ENCODE measurements around the gene GPR149.
"Not testable (repeated sequence)": the region's sequence is repeated elsewhere in the genome, so short reads cannot be mapped to it uniquely, and the experiment has no call there.

The GPR149 gene

DNA sequence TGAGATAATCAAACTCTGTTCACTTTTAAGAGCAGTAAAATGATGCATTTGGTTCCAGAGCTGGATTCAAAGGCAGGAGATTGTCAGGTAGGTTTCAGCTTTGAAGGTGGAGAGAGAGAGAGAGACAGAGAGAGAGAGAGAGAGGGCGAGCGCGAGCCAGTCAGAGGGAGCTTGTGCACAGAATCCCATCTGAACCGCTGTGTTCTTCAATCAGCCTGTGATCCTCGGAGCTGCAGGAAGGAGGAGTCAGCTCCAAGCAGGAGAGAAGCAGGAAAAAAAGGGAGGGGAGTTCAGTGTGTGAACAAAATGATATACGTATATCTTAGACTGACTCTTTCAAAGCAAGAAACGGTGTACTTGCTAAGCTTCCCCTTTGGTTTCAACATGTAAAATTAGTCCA, at the start of gene GPR149:
Gene GPR149 (minus strand): TSS at position 177 of the 400 bp plus-strand sequence. CDS start 575 bp downstream, outside the sequence.
- DNase-seq (ENCODE audit: low read depth in 2 of 2): no peak

GRCh38 chr3:154473769-154474168, 43.8 kb upstream of the GPR149 start:
- no peak for DNase-seq (ENCODE audit: low read depth in 2 of 2)

DNA sequence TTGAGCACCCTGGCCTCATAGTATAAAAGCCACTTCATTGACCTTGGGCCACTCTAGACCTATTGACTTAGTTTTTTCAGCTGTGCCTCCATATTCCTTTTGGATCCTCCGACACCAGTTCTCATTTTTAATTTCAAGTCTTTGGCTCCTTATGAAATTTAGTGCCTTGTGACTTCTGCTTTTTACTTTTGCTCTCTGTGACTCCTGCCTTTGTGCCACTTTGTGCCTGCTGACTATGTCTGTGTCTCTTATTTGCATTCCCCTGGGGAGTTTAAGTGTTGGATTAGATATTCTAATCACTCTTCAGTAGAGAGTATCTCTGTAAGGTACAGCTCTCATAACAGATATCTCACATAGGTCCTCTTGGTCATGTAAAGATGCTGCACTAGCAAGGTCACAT, 39.6 kb upstream of the GPR149 start:
- no peak for DNase-seq (ENCODE audit: low read depth in 2 of 2)

DNA sequence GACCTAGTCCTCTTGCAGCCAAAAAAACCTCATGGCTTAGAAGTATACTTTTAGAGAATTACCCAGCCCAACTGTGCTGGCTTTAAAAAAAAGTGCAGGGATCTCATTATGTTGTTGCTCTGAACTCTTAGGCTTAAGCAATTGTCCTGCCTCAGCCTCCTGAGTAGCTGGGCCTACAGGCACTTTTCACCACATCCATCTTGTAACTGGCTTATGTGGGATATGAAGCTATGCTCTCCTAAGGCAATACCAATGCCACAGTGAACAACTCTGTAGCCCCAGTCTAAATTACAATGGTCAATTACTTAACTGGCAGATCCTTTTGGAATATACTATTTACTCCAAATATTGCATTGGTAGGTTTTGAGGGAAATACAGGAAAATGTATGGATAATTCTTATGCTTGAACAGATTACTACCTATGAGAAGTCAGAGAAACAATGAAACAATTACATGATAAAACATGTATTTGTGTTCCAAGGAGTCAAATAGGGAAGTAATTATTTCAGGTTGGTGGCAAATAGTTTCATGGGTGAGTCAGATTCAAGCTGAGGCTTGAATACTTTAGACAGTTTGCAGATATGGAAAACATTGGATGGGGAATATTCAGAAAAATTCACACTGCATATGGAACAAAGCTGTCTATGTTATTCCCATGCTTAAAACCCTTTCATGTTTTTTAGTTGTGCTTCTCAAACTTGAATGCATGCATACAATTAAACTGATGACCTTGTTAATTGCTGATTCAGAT, 34.6 kb upstream of the GPR149 start:
- no peak for DNase-seq (ENCODE audit: low read depth in 2 of 2)

DNA sequence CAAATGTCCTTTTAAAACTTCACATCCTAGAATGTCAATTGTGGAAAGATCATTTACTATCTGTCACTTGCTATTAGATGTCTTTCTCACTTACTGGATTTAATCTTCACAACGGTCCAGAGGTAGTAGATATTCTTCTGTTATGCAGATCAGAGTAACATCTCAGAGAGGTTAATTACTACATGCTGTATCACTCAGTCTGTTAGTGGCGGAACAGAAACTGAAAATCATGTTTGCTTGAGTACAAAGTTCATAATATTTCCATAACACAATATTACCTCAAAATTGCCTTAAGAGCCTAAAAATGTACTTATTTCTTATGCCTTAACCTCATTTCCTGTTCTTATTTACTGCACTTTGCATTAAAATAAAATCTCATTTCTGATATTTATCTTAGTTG, 28.6 kb upstream of the GPR149 start:
- DNase-seq (ENCODE audit: low read depth in 2 of 2): no peak

DNA sequence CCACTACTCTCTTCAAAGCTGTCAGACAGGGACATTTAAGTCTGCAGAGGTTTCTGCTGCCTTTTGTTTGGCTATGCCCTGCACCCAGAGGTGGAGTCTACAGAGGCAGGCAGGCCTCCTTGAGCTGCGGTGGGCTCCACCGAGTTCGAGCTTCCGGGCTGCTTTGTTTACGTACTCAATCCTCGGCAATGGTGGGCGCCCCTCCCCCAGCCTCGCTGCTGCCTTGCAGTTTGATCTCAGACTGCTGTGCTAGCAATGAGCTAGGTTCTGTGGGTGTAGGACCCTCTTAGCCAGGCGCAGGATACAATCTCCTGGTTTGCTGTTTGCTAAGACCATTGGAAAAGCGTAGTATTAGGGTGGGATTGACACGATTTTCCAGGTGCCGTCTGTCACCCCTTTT, 9.1 kb upstream of the GPR149 start:
- DNase-seq (ENCODE audit: low read depth in 2 of 2): not testable (repeated sequence)

GRCh38 chr3:154431043-154431442, 1.1 kb upstream of the GPR149 start:
- DNase-seq (ENCODE audit: low read depth in 2 of 2): no peak

GRCh38 chr3:154428286-154429206, 1.4 kb downstream of the GPR149 start:
- DNase-seq (ENCODE audit: low read depth in 2 of 2): no peak

DNA sequence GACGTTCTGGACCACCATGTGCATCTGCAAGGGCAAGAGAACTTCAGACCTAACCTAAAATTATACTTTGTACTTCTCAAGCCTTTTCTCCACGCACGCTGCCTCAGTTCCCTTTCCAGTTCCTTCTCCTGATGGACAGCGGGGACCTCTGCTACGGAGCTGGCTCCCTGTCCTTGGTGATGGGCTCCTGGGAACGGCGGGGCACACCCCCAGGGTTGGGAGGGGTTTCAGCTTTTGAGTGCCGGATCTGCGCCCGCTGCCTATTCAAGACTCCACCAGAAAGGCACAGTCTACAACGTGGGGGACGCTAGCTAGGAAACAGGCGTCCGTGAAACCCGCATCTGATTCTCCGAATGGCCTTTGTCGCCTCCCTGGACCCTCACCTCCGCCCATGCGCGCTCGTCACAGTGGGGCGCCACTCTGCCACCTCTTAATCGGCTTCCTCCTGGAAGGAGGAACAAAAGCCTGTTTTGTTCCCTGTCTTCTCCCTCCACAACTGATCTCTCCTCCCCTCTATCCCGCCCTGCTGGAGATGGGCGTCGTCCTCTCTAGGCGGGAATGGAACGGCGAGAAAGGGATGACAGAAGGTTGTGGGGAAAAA, 2.2 kb downstream of the GPR149 start:
- DNase-seq (ENCODE audit: low read depth in 2 of 2): no peak

DNA sequence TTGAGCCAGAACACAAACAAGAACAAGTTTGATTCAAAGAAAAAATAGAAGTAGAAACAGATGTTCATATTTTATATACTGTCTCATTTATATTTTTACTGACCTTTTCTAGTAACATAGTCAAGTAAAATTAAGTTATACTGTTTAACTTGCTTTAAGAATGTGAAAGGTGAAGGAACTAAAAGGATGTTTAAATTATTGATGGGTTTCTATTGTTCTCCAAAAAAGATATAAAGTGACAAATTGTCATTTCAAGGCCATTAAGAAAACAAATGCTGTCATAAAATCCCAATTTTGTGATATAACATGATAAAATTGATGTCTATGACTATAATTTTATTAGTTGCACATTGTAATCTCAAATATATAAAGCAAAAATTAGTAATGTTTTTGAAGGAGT, 7.3 kb downstream of the GPR149 start:
- DNase-seq (ENCODE audit: low read depth in 2 of 2): no peak

DNA sequence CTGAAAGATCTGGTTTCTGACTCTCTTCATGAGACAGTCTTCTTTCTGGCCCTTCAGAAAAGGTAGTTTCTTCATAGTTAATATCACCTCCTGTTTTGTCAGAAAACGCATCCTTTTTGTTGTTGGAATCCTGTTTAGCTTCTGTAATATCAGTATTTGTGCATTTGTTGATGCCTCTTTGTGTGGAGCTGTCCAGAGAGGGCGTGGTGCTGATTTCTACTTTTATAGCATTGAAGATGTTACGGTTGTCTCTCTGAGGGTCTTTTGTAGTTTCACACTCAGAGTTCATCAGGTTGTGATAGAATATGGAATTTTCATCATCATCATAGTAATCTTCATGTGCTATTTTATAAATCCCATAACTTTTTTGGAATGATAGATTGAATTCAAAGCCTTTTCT, 8.9 kb downstream of the GPR149 start:
- no peak for DNase-seq (ENCODE audit: low read depth in 2 of 2)

- no peak for DNase-seq (ENCODE audit: low read depth in 2 of 2)
These were observed 31.7 kb downstream of the GPR149 start for GRCh38 chr3:154398084-154398967.

GRCh38 chr3:154389861-154390260, 40.1 kb downstream of the GPR149 start:
- DNase-seq (ENCODE audit: low read depth in 2 of 2): no peak

GRCh38 chr3:154384479-154384878, 45.5 kb downstream of the GPR149 start:
- DNase-seq (ENCODE audit: low read depth in 2 of 2): no peak

GRCh38 chr3:154378311-154378710, 51.7 kb downstream of the GPR149 start:
- DNase-seq (ENCODE audit: low read depth in 2 of 2): no peak

DNA sequence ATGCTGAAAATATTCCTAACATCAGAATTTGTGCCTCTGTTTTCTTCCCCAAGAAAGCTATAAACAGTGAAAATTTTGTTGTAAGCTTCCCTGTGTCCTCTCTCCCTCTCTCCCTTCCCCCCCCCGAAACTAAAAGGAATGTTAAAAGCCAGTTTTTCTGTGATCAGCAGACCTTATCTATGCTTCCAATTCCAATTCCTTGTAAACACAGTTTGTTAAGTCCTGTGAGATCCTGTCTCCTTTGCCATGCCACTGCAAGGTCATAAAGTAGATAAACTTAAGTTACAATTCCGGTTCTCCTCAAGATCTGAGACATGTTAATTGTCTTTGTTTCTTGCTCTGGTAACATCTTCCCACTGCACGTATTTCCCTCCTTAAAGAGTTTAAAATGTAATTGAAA, 62.8 kb downstream of the GPR149 start:
- no peak for DNase-seq (ENCODE audit: low read depth in 2 of 2)

GRCh38 chr3:154364849-154365248, 65.1 kb downstream of the GPR149 start:
- no peak for DNase-seq (ENCODE audit: low read depth in 2 of 2)

DNA sequence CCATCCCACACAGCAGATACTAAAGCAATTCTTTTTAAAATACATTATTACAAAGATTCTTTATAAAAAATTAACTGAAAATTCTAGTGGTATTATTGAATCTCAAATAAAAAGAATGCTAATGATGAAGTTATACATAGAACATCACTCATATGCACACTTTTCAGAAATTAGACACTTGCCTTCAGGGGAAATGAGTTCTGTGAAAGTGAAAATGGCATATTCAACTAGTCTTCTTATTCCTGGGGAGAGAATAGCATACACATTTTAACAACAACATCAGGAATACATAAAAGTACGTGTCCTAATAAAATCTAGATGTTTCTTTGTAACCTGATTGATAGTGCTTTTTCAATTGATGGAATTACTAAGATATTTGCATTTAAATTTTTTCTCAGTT, 68.9 kb downstream of the GPR149 start:
- no peak for DNase-seq (ENCODE audit: low read depth in 2 of 2)

GRCh38 chr3:154356009-154356408, 74.0 kb downstream of the GPR149 start:
- no peak for DNase-seq (ENCODE audit: low read depth in 2 of 2)

DNA sequence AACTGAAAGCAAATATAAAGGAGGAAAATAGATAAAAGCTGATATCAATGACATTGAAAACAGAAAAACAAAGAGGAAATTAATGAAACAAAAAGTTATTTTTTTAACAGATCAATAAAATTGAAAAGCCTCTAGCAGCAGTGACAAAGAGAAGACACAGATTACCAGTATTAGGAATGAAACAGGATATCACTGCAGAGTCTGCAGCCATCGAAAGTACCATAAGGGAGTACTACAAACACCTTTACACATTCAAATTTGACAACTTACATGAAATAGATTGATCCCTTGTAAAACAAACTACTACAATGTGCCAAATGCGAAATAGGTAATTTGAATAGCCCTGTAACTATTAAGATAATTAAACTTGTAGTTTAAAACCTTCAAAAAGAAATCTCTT, 80.8 kb downstream of the GPR149 start:
- DNase-seq (ENCODE audit: low read depth in 2 of 2): no peak

DNA sequence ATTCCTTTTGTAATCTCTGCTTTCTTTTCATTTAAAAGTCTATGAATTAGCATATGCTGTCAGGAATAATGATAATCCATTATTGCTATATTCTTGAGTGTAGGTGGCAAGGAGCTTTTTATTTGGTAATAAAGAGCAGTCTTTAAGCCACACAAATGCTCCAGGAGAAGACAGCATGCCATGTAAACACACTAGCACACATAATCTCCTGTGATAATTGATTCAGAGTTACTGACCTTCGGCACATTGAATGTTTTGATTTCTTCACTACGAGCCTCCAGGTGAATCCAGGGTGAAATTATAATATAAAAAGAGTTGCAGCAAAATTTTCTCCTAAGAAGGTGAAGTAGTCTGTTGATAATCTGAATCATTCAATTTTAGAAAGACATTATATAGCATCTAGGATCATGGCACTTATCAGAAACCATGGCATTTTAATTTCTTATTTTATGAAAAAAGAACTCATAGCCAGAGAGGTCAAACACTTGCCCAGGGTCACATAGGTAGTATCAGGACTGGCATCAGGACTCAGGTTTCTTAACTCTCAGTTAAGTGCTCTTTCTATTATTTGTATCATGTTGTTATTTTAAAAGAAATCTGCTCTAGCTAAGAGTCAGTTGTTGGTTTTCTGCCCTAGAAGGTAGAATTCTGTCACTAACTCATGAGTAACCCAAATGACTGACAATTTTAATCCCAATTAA, 84.4 kb downstream of the GPR149 start:
- no peak for DNase-seq (ENCODE audit: low read depth in 2 of 2)
